Pulmonary artery endothelial cell (primary cell): ENCODE results near the gene UBXN1. TPM values are rescaled to one million over a fixed set of nuclear protein-coding genes. Genes with fewer than 3 reads are reported as not detected.
A peak's percentile ranks its signal among the peaks of the same experiment; 100 is the strongest.

Experiments used
- DNase-seq: peaks from one replicate; pipeline ENCODE4 v3.0.0-alpha.2; 2011; ENCODE audit warnings: low read depth, low spot score
- total RNA-seq: library from RNA; depleted of rRNA; stranded (reverse); fragments of >200 nt; gene quantifications from 2 replicates; pipeline ENCODE4 v1.2.3, GENCODE V29; 2014

Gene UBXN1
- total RNA-seq, 1 donor from 2014 or later = 182 TPM

GRCh38 chr11:62645946-62646824 is 32.7 kb downstream of the UBXN1 start, which contains the start of gene GANAB:
GANAB (minus strand) TSS chr11:62646613; CDS start chr11:62646599, 14 bp downstream.
- DNase-seq = peak; percentile 92

- no peak for DNase-seq
Observed at GRCh38 chr11:62645671-62645945, 33.3 kb downstream of the UBXN1 start.

GRCh38 chr11:62644220-62644619 is 34.7 kb downstream of the UBXN1 start:
- DNase-seq = no peak

- no peak for DNase-seq
Observed at GRCh38 chr11:62632492-62632891, 46.4 kb downstream of the UBXN1 start.

- no peak for DNase-seq
Observed at GRCh38 chr11:62627713-62628112, 51.2 kb downstream of the UBXN1 start.

Other genes with a start within 250 kb of the UBXN1 start
- 479 and 591 TPM in 2 replicates for gene AHNAK, start 132.3 kb downstream of the UBXN1 start, total RNA-seq
- 1,341 and 1,809 TPM in 2 replicates for gene EEF1G, start 105.2 kb downstream of the UBXN1 start, total RNA-seq
- 7.7 and 9.6 TPM in 2 replicates for gene TUT1, start 87.5 kb downstream of the UBXN1 start, total RNA-seq
- 262 and 269 TPM in 2 replicates for gene MTA2, start 77.2 kb downstream of the UBXN1 start, total RNA-seq
- gene EML3, start 66.3 kb downstream of the UBXN1 start, total RNA-seq = 32.1 and 34.8 TPM in 2 replicates
- 6.1 and 11.1 TPM in 2 replicates for gene ROM1, start 65.8 kb downstream of the UBXN1 start, total RNA-seq
- 17.0 and 19.3 TPM in 2 replicates for gene B3GAT3, start 57.1 kb downstream of the UBXN1 start, total RNA-seq
- gene GANAB, start 32.5 kb downstream of the UBXN1 start, total RNA-seq = 272 and 287 TPM in 2 replicates
- gene INTS5, start 25.8 kb downstream of the UBXN1 start, total RNA-seq = 25.5 and 26.2 TPM in 2 replicates
- 40.5 and 49.2 TPM in 2 replicates for gene C11orf98, start 13.9 kb downstream of the UBXN1 start, total RNA-seq
- gene CSKMT, start 13.8 kb downstream of the UBXN1 start, total RNA-seq = 7.5 TPM in 2 replicates
- gene UQCC3, start 7.4 kb downstream of the UBXN1 start, total RNA-seq = 10.0 and 13.0 TPM in 2 replicates
- 2.3 and 3.3 TPM in 2 replicates for gene LBHD1, start 6.8 kb downstream of the UBXN1 start, total RNA-seq
- under 0.01 and 0.04 TPM in 2 replicates for gene LRRN4CL, start 10.5 kb upstream of the UBXN1 start, total RNA-seq
- gene BSCL2, start 28.4 kb upstream of the UBXN1 start, total RNA-seq = 18.8 and 20.9 TPM in 2 replicates
- not detected in 2 replicates for gene GNG3, start 28.6 kb upstream of the UBXN1 start, total RNA-seq
- gene HNRNPUL2, start 48.4 kb upstream of the UBXN1 start, total RNA-seq = 11.6 and 14.2 TPM in 2 replicates
- gene TTC9C, start 49.4 kb upstream of the UBXN1 start, total RNA-seq = 32.8 and 34.2 TPM in 2 replicates
- 8.7 and 12.1 TPM in 2 replicates for gene ZBTB3, start 75.1 kb upstream of the UBXN1 start, total RNA-seq
- 58.6 and 85.9 TPM in 2 replicates for gene POLR2G, start 82.5 kb upstream of the UBXN1 start, total RNA-seq
- 20.3 and 29.1 TPM in 2 replicates for gene TAF6L, start 92.3 kb upstream of the UBXN1 start, total RNA-seq
- 25.2 and 30.3 TPM in 2 replicates for gene TMEM179B, start 108.3 kb upstream of the UBXN1 start, total RNA-seq
- 12.5 and 14.1 TPM in 2 replicates for gene TMEM223, start 112.9 kb upstream of the UBXN1 start, total RNA-seq
- 14.8 and 38.9 TPM in 2 replicates for gene NXF1, start 126.4 kb upstream of the UBXN1 start, total RNA-seq
- gene STX5, start 153.0 kb upstream of the UBXN1 start, total RNA-seq = 35.9 and 39.6 TPM in 2 replicates
- gene TEX54, start 153.8 kb upstream of the UBXN1 start, total RNA-seq = 0.26 TPM in 1 of 2 replicates, not detected in the other
- gene WDR74, start 160.5 kb upstream of the UBXN1 start, total RNA-seq = 71.1 and 71.2 TPM in 2 replicates
- 140 and 175 TPM in 2 replicates for gene SLC3A2, start 201.8 kb upstream of the UBXN1 start, total RNA-seq
- not detected in 2 replicates for gene CHRM1, start 242.3 kb upstream of the UBXN1 start, total RNA-seq